ENCODE results near the gene CDCP1. TPM values are rescaled to one million over a fixed set of nuclear protein-coding genes. Genes with fewer than 3 reads are reported as not detected.

The CDCP1 gene
- total RNA-seq, result 7.2 and 8.3 TPM in 2 replicates

GRCh38 chr3:45145681-45146614, at the start of gene CDCP1:
Gene CDCP1 (minus strand): TSS chr3:45146378. CDS start chr3:45146287, 91 bp downstream.

Other genes starting within 250 kb of the CDCP1 start
- 51.7 and 53.3 TPM in 2 replicates for gene ZDHHC3, start 170.2 kb downstream of the CDCP1 start, total RNA-seq
- 59.1 and 80.1 TPM in 2 replicates for gene EXOSC7, start 170.1 kb downstream of the CDCP1 start, total RNA-seq
- gene CLEC3B, start 120.1 kb downstream of the CDCP1 start, total RNA-seq, result 2.3 and 7.2 TPM in 2 replicates
- 83.0 and 89.3 TPM in 2 replicates for gene TMEM158, start 79.9 kb upstream of the CDCP1 start, total RNA-seq
- gene LARS2, start 242.2 kb upstream of the CDCP1 start, total RNA-seq, result 23.4 and 30.3 TPM in 2 replicates

Data from myometrial cell (primary cell).